ENCODE measurements around the gene SP8. TPM values are rescaled to one million over a fixed set of nuclear protein-coding genes. Genes with fewer than 3 reads are reported as not detected.
A peak's percentile ranks its signal among the peaks of the same experiment; 100 is the strongest.

The SP8 gene
- total and polyA plus RNA-seq, 9 of the 15 experiments (the other 6 are each of a cell fraction or from before 2014, with no cell fraction given), result 0.04 to 1.2 (median 0.19) TPM

DNA sequence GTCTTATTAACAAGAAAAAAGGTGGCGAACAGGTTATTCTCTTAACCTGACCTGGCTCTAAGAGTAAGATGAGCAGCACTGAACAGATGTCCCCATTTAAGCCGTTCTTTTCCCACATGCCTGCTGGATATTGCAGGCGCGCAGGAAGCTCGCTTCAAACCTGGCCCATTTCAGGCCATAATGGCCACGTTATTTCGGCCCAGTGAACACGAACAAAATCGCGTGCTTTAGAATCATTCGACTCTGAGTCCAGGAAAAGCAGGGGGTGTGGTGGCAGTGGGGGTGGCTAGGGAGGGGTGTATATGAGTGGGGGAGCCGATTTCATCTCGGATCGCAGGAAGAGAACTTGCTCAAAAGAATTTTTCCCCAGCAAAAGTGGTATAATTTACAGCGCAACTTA, 6.6 kb upstream of the SP8 start (continued):
- TF ChIP-seq MGA (IDR thresholded peaks at IDR 0.05) (0 out of 2 replicates have a peak, but pooled peaks have one; percentile 17), ZNF655 (CRISPR knock-in tag; IDR thresholded peaks at IDR 0.05) (no peak), NFATC3 (IDR thresholded peaks at IDR 0.05) (no peak), CREM (IDR thresholded peaks at IDR 0.05; ENCODE audit: low read depth) (no peak), SMARCC2 (IDR thresholded peaks at IDR 0.05; ENCODE audit: low read depth) (no peak), CBX8 (IDR thresholded peaks at IDR 0.05; ENCODE audit: borderline replicate concordance, extremely low read depth, low read depth, low read length, poor library complexity, severe bottlenecking) (peak; percentile 85)
- TF ChIP-seq, protein P1, sequence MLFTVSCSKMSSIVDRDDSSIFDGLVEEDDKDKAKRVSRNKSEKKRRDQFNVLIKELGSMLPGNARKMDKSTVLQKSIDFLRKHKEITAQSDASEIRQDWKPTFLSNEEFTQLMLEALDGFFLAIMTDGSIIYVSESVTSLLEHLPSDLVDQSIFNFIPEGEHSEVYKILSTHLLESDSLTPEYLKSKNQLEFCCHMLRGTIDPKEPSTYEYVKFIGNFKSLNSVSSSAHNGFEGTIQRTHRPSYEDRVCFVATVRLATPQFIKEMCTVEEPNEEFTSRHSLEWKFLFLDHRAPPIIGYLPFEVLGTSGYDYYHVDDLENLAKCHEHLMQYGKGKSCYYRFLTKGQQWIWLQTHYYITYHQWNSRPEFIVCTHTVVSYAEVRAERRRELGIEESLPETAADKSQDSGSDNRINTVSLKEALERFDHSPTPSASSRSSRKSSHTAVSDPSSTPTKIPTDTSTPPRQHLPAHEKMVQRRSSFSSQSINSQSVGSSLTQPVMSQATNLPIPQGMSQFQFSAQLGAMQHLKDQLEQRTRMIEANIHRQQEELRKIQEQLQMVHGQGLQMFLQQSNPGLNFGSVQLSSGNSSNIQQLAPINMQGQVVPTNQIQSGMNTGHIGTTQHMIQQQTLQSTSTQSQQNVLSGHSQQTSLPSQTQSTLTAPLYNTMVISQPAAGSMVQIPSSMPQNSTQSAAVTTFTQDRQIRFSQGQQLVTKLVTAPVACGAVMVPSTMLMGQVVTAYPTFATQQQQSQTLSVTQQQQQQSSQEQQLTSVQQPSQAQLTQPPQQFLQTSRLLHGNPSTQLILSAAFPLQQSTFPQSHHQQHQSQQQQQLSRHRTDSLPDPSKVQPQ (CRISPR knock-in tag; IDR thresholded peaks at IDR 0.05; ENCODE audit: borderline replicate concordance), result no peak
